GM12874 (cell line): ENCODE results near the gene LTF.

Source experiments
- TF ChIP-seq, protein P1 (sequence below): IDR thresholded peaks from 2 replicates; pipeline ENCODE4 v1.5.1; 2011; ENCODE audit warnings: low read depth, mild to moderate bottlenecking, control low read depth, low read length, moderate library complexity; ENCODE audit not compliant: insufficient read depth

Gene LTF

DNA sequence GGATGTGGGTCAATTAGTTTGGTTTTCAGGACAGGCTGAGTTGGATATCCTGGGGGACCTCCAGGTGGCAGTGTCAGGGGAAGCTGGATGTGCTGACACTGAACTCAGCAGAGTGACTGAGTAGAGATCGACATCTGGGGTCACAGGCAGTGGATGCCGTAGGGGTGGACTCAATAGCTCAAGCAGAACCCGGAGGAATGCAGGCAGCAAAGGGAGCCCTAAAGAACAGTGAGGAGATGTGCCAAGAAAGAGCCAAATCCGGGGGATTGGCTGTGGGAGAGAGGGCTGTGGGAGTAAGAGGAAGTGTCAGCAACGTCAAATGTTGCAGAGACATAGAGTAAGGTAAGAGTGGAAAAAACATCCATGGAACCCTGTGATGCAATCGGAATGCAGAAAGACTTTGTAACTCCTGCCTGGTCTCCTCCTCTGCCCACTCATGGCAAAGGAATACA is 69.5 kb downstream of the LTF start:
- TF ChIP-seq, protein P1, sequence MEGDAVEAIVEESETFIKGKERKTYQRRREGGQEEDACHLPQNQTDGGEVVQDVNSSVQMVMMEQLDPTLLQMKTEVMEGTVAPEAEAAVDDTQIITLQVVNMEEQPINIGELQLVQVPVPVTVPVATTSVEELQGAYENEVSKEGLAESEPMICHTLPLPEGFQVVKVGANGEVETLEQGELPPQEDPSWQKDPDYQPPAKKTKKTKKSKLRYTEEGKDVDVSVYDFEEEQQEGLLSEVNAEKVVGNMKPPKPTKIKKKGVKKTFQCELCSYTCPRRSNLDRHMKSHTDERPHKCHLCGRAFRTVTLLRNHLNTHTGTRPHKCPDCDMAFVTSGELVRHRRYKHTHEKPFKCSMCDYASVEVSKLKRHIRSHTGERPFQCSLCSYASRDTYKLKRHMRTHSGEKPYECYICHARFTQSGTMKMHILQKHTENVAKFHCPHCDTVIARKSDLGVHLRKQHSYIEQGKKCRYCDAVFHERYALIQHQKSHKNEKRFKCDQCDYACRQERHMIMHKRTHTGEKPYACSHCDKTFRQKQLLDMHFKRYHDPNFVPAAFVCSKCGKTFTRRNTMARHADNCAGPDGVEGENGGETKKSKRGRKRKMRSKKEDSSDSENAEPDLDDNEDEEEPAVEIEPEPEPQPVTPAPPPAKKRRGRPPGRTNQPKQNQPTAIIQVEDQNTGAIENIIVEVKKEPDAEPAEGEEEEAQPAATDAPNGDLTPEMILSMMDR, result peak; percentile 17; the same call in 1 of the 2 replicates

DNA sequence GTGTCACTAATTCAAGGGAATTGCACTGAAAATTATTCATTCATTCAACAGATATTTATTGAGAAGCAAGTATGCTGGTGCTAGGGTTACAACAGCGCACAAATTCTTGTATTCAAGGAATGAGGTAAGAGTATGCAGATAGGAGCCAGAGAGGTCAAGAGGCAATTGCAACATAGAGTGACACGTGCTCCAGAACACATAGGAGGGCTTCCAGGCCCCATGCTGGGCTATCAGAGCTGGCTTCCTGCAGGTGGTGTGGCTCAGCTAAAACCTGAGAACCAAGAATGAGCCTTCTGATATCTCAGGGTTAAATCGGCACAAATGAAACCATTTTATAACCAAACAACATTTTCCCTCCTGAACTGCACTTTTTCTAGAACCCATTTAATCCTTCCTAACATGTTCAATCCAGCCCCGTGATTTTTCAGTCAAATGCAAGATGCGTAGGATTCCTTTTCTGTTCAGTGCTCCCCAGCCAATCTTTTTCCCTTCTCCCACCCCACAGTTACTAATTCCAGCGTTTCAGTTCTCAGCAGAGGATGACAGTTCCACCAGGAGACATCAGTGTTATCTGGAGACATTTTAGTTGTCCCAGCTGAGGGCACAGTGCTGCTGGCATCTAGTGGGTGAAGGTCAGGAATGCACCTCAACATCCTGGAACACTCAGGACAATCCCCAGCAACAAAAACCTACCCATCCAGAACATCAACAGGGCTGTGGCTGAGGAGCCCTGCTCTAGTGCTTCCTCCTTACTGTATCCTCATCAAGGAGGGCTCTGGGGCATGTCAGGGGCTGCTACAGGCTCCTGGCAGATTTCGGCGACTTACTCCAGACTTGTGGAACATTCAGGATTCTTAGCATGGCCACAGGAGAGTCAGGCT is 70.9 kb downstream of the LTF start:
- TF ChIP-seq, protein P1, result no peak

DNA sequence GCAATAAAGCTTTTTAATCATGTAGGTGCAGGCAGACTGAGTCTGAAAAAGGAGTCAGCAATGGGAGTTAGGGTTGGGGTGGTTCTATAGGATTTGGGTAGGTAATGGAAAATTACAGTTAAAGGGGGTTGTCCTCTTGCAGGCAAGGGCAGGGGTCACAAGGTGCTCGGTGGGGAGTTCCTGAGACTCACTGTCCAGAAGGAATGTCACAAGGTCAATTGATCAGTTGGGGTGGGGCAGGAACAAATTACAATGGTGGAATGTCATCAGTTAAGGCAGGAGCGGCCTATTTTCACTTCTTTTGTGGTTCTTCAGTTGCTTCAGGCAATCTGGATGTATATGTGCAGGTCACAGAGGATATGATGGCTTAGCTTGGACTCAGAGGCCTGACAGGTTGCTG is 71.7 kb downstream of the LTF start:
- TF ChIP-seq, protein P1, result no peak

DNA sequence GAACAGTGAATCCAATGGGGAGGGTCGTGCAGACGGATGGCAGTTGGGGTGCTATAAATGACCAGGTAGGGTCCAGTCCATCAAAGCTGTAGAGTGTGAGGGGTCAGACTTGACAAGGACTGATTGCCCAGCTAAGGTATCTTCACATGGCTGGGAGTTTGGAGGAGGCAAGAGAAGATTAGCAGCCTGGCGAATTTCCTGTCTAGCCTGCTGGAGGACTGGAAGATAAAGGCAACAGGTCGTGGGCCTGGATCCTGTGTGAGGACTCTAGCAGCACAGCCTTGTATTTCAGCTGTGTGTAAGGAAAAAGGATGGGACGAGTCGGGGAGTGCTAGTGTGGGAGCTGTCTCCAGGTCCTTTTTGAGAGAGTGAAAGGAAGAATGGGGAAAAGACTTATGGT is 75.4 kb downstream of the LTF start:
- TF ChIP-seq, protein P1, result no peak

DNA sequence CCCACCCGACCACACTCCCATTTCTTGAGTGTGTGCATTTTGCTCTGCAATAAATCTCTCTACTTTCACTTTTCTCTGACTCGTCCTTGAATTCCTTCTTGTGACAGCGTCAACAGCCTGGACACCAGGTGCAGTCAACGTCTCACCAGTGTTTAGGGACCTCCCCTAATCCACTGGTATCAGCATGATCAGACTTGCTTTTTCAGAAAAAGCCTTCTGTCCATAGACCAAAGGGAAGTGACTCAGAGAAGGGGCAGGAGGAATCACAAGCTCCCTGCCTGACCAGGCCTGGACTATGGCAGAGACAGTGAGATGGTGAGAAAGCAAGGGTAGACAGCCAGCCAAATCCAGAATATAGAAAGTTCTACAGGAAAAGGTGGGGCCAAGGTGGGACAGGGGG is 78.5 kb downstream of the LTF start:
- TF ChIP-seq, protein P1, result no peak
